Measurements from ENCODE around the gene SP140.
A peak's percentile ranks its signal among the peaks of the same experiment; 100 is the strongest.

Gene SP140

DNA sequence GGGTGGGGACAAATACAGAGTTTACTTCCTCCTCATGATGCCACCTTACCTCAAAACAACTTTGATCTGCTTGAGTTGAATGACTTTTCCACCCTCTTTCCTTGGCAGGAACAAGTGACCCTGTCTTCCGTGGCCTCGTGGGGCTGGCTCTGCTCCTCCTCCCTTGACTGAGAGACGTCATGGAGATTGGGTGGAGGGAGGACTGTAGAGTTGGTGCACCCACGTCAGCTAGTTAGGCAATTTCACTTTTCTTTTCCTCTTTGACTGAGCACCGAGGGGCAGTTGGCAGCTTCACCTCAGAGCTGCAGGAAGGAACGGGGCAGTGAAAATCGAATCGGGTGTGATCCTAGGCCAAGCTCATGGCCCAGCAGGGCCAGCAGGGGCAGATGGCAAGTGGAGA, at the start of gene SP140:
TSS of gene SP140 (plus strand) at position 251 of the 400 bp plus-strand sequence. CDS start at position 360, 109 bp downstream.
- Histone ChIP-seq H3K27me3 (ENCODE audit: control insufficient read depth in 1 of 2, insufficient read depth in 2 of 2, low read length in 2 of 2) (no peaks in the 10 kb centered on the region), H3K4me1 (ENCODE audit: control insufficient read depth in 1 of 2, insufficient read depth in 2 of 2, low read length in 2 of 2) (peaks cover 6 to 11% of the 10 kb centered on the region in 2 donors), H3K9ac (ENCODE audit: low read depth in 1 of 2, low read length in 2 of 2) (peak within 1 kb of the TSS; percentile 48 to 50), H3K27ac (ENCODE audit: low read depth, low read length) (peak within 1 kb of the TSS; percentile 39), H3K9me3 (ENCODE audit: control insufficient read depth in 1 of 2, low read length in 2 of 2) (no peaks in the 10 kb centered on the region), H3K36me3 (ENCODE audit: control insufficient read depth in 1 of 2, insufficient read depth in 2 of 2, low read length in 2 of 2) (no peaks in the 10 kb centered on the region), H3K4me3 (ENCODE audit: low read depth in 1 of 2, low read length in 2 of 2) (peak within 1 kb of the TSS; percentile 36 to 70)

DNA sequence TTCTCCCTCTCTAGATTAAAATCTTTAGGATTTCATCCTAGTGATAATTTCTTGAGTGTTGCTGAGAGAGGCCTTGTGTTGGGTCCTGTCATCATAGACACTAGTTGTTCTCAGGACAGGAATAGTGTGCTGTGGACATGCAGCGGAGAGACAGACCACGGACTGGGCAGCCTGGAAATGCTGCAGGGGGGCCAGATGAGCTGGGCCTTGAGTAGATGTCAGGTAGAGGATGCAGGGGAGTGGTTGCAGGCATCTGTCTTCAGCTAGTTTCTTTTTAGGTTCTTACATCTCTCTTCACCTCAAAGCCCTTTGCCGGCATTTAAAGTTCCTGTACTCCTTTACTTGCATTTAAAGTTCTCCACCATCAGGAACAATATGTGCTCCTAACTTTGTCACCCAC, 48.5 kb upstream of the SP140 start:
- Histone ChIP-seq H3K4me1 (ENCODE audit: control insufficient read depth in 1 of 2, insufficient read depth in 2 of 2, low read length in 2 of 2) (no peaks in the 10 kb centered on the region), H3K36me3 (ENCODE audit: control insufficient read depth in 1 of 2, insufficient read depth in 2 of 2, low read length in 2 of 2) (peaks cover 33 to 50% of the 10 kb centered on the region in 2 donors), H3K27me3 (ENCODE audit: control insufficient read depth in 1 of 2, insufficient read depth in 2 of 2, low read length in 2 of 2) (no peaks in the 10 kb centered on the region), H3K27ac (ENCODE audit: low read depth, low read length) (no peak overlapping the region), H3K9me3 (ENCODE audit: control insufficient read depth in 1 of 2, low read length in 2 of 2) (no peaks in the 10 kb centered on the region), H3K4me3 (ENCODE audit: low read depth in 1 of 2, low read length in 2 of 2) (no peak overlapping the region), H3K9ac (ENCODE audit: low read depth in 1 of 2, low read length in 2 of 2) (no peak overlapping the region)

DNA sequence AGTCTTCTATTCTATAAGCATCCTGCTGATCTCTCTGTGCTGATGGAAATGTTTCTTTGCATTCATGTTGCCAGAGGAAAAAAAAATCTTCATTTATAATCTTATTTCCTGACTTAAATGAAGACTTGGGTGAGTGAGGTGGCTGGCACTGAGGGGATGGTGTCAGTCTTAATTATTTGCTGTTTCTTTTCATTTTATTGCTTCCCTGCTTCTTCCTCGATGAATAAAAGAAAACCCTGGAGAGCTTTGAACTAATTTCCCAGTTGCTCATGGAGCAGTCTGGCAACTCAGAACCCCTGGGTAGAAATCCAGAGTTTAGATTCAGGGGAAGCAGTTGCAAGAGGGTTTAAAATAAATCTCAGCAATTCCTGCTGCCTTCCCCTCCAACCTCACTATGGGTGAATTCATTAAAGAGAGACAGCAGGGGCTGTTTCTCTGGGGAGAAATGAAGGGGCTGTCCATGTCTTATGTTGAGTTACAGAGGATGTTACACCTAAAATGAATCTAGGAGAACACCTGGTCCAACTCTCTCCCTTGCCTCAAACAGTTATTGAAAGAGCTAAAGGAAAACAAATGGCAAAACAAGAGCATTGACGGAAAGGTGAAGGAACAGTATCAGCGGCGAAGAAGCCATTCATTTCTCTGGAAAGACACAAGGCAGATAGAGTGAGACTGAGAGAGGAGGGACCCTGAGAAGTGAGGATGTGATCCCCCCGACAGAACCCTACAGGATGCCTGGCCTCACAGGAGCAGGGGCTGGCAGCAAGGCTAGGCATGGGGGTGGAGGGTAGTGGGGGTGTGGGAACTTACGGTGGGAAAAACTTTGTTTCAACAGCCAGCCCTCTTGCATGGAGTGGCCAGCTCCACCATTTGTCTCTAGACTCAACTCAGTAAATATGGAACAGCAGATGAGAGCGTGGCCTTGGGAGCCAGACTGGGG, 46.7 kb upstream of the SP140 start:
- H3K4me1 ChIP-seq (ENCODE audit: control insufficient read depth in 1 of 2, insufficient read depth in 2 of 2, low read length in 2 of 2) = no peaks in the 10 kb centered on the region
- H3K9me3 ChIP-seq (ENCODE audit: control insufficient read depth in 1 of 2, low read length in 2 of 2) = no peaks in the 10 kb centered on the region
- no peak overlapping the region for H3K4me3 ChIP-seq (ENCODE audit: low read depth in 1 of 2, low read length in 2 of 2)
- H3K36me3 ChIP-seq (ENCODE audit: control insufficient read depth in 1 of 2, insufficient read depth in 2 of 2, low read length in 2 of 2) = peaks cover 37 to 59% of the 10 kb centered on the region in 2 donors
- no peak overlapping the region for H3K27ac ChIP-seq (ENCODE audit: low read depth, low read length)
- no peaks in the 10 kb centered on the region for H3K27me3 ChIP-seq (ENCODE audit: control insufficient read depth in 1 of 2, insufficient read depth in 2 of 2, low read length in 2 of 2)
- H3K9ac ChIP-seq (ENCODE audit: low read depth in 1 of 2, low read length in 2 of 2) = no peak overlapping the region

DNA sequence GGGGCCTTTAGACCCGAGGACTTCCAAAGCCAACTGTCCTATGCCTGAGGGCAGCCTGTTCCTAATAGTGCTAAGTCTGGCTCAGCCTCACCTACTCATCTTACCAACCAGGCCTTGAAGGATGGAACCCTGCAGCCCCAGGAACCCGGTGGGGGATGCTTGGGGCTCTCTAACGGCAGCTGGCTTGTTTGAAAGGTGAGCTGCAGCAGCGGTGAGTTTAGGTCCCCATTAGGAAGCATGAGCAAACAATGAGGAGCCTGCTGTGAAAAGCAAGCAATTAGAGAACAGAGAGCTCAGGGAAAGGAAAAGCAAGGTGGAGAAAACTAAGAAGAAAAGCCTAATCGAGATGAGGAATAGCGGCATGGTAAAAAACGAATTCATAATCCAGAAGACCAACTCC, 45.6 kb upstream of the SP140 start:
- peaks cover 37 to 60% of the 10 kb centered on the region in 2 donors for H3K36me3 ChIP-seq (ENCODE audit: control insufficient read depth in 1 of 2, insufficient read depth in 2 of 2, low read length in 2 of 2)
- H3K27ac ChIP-seq (ENCODE audit: low read depth, low read length) = no peak overlapping the region
- H3K9ac ChIP-seq (ENCODE audit: low read depth in 1 of 2, low read length in 2 of 2) = no peak overlapping the region
- H3K27me3 ChIP-seq (ENCODE audit: control insufficient read depth in 1 of 2, insufficient read depth in 2 of 2, low read length in 2 of 2) = no peaks in the 10 kb centered on the region
- H3K4me3 ChIP-seq (ENCODE audit: low read depth in 1 of 2, low read length in 2 of 2) = no peak overlapping the region
- no peaks in the 10 kb centered on the region for H3K4me1 ChIP-seq (ENCODE audit: control insufficient read depth in 1 of 2, insufficient read depth in 2 of 2, low read length in 2 of 2)
- no peaks in the 10 kb centered on the region for H3K9me3 ChIP-seq (ENCODE audit: control insufficient read depth in 1 of 2, low read length in 2 of 2)

DNA sequence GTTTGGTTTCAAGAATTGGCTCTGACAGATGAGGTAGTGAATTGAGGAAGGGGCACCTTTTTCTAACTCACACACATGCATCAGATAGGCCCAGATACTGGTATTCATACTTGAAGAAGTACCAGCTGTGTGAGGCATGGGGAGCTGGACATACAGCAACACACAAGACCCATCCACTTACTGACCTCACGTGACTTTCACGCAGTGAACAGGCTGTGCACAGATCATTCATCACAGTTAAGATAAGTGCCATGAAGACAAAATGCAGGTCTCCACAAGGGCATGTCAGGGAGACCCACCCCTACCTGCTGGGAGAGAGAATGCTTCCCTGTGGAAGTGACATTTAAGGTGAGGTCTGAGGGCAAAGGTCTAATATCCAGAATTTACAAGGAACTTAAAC, 44.3 kb upstream of the SP140 start:
- Histone ChIP-seq H3K27me3 (ENCODE audit: control insufficient read depth in 1 of 2, insufficient read depth in 2 of 2, low read length in 2 of 2) (no peaks in the 10 kb centered on the region), H3K27ac (ENCODE audit: low read depth, low read length) (no peak overlapping the region), H3K4me1 (ENCODE audit: control insufficient read depth in 1 of 2, insufficient read depth in 2 of 2, low read length in 2 of 2) (no peaks in the 10 kb centered on the region), H3K9me3 (ENCODE audit: control insufficient read depth in 1 of 2, low read length in 2 of 2) (no peaks in the 10 kb centered on the region), H3K4me3 (ENCODE audit: low read depth in 1 of 2, low read length in 2 of 2) (no peak overlapping the region), H3K36me3 (ENCODE audit: control insufficient read depth in 1 of 2, insufficient read depth in 2 of 2, low read length in 2 of 2) (peaks cover 37 to 57% of the 10 kb centered on the region in 2 donors), H3K9ac (ENCODE audit: low read depth in 1 of 2, low read length in 2 of 2) (no peak overlapping the region)

DNA sequence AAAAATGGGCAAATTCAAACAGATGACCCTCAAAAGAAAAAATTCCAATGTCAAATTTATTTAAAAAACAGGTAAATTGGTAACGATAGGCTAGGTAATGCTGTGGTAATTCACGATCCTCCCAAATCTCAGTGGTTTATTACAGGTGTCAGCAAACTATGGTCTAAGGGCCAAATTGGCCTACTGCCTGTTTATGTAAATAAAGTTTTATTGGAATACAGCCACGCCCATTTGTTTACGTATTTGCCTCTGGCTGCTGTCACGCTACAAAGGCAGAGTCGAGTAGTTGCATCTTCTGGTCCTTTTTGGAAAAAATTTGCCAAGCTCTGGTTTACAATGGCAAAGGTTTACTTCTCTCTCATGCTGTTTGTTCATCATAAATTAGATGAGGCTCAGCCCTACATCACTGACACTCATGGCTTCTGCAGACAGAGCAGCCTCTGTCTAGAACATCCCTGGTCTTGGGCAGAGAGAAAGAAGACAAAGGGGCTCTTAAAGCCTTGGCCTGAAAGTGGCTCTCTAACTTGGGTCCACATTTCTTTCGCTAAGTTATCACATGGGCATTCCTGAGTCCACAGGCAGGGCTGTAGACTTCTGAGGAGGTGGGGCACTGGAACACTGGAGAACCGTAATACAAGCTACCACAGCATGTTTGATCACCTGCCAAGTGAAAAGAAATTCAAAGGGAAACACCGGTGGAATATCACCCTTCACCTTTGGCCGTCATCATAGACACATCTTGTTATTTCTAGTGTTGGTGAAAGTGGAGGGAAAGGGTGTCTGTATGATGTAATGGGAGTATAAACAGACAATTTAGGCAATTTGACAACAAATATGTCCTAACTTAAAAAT, 40.6 kb upstream of the SP140 start:
- Histone ChIP-seq H3K27ac (ENCODE audit: low read depth, low read length) (no peak overlapping the region), H3K36me3 (ENCODE audit: control insufficient read depth in 1 of 2, insufficient read depth in 2 of 2, low read length in 2 of 2) (peaks cover 13 to 26% of the 10 kb centered on the region in 2 donors), H3K4me1 (ENCODE audit: control insufficient read depth in 1 of 2, insufficient read depth in 2 of 2, low read length in 2 of 2) (no peaks in the 10 kb centered on the region)

DNA sequence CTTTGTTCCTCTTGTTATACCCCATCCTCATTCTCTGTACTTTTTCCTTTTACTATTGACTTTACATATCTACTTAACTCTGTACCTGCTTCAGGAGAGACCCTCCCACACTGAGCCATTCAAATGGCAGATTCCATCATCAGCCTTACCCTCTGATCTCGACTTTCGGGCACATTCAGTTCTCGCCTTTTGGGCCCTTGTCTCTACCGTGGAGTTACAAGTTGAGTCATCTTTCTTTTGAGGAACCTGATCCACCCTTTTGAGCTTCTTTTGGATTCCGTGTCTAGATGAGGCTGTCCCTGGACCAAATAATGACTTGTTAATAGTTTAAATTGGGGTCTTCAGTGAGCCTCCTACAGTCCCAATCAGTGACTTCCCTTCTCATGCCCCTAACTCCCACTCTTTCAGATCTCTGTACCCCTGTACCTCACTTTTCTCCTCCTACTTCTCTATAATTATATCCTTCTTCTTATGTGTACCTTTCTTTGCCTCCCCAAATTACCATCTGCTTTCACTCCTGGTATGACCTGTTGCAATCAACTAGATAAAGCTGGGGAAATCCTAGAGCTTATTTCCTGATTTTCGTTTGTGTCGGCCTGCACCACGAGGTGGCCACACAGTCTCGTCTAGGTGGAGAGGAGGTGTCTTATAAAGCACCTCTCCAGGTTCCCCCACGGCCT, 23.0 kb upstream of the SP140 start:
- Histone ChIP-seq H3K27ac (ENCODE audit: low read depth, low read length) (no peak overlapping the region), H3K4me1 (ENCODE audit: control insufficient read depth in 1 of 2, insufficient read depth in 2 of 2, low read length in 2 of 2) (no peaks in the 10 kb centered on the region), H3K4me3 (ENCODE audit: low read depth in 1 of 2, low read length in 2 of 2) (no peak overlapping the region), H3K9ac (ENCODE audit: low read depth in 1 of 2, low read length in 2 of 2) (no peak overlapping the region), H3K9me3 (ENCODE audit: control insufficient read depth in 1 of 2, low read length in 2 of 2) (no peaks in the 10 kb centered on the region), H3K36me3 (ENCODE audit: control insufficient read depth in 1 of 2, insufficient read depth in 2 of 2, low read length in 2 of 2) (peaks cover 44 to 51% of the 10 kb centered on the region in 2 donors), H3K27me3 (ENCODE audit: control insufficient read depth in 1 of 2, insufficient read depth in 2 of 2, low read length in 2 of 2) (no peaks in the 10 kb centered on the region)

More for the DNA sequence above, 40.6 kb upstream of the SP140 start:
- no peak overlapping the region for H3K9ac ChIP-seq (ENCODE audit: low read depth in 1 of 2, low read length in 2 of 2)
- no peaks in the 10 kb centered on the region for H3K27me3 ChIP-seq (ENCODE audit: control insufficient read depth in 1 of 2, insufficient read depth in 2 of 2, low read length in 2 of 2)
- no peaks in the 10 kb centered on the region for H3K9me3 ChIP-seq (ENCODE audit: control insufficient read depth in 1 of 2, low read length in 2 of 2)
- no peak overlapping the region for H3K4me3 ChIP-seq (ENCODE audit: low read depth in 1 of 2, low read length in 2 of 2)

DNA sequence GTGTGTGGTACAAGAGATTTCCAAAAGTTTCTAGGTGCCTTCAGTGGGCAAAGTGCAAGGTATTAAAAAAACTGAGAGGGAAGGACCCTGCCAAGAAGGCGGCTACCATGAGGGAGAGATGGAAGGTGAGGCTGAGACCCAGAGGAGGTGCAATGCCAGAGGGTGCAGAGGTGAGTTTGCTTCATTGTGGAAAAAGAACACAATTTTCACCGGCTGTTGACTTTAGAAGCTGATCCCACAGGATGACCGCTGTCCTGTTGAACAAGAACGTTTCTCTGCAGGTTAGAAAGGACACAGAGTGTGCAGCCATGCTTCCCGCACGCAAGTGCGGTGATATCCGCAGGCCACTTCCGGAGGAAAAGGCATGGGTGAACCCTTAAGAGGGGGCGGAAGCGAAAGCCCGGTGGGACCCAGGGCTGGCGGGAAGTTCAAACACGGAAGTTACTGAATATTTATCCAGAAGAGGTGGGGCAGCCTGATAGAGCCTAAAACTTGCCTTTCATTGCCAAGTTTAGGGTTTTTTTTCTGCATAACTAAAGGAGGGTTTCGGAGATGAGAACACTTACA, 22.3 kb upstream of the SP140 start:
- no peaks in the 10 kb centered on the region for H3K4me1 ChIP-seq (ENCODE audit: control insufficient read depth in 1 of 2, insufficient read depth in 2 of 2, low read length in 2 of 2)
- H3K4me3 ChIP-seq (ENCODE audit: low read depth in 1 of 2, low read length in 2 of 2) = no peak overlapping the region
- no peak overlapping the region for H3K27ac ChIP-seq (ENCODE audit: low read depth, low read length)

DNA sequence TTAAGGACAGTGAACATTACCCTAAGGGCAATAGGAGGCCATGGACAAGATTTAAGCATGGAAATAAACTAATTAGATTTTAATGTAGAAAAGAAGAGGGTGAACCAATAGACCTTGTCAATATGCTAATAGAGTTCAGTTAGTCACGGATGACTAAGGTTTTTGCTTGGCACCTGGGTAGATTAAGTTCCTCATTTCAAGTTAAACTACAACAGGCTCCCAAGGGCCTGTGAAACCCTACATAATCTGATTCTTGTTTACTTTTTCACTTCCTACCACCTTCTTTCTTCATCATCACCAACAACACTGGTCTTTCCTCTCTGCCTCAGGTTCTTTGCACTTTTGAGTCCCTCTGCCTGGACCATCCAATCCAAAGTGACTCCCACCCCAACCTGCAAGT, 20.5 kb upstream of the SP140 start:
- H3K27ac ChIP-seq (ENCODE audit: low read depth, low read length) = no peak overlapping the region
- no peaks in the 10 kb centered on the region for H3K4me1 ChIP-seq (ENCODE audit: control insufficient read depth in 1 of 2, insufficient read depth in 2 of 2, low read length in 2 of 2)
- peaks cover 55 to 58% of the 10 kb centered on the region in 2 donors for H3K36me3 ChIP-seq (ENCODE audit: control insufficient read depth in 1 of 2, insufficient read depth in 2 of 2, low read length in 2 of 2)
- no peaks in the 10 kb centered on the region for H3K27me3 ChIP-seq (ENCODE audit: control insufficient read depth in 1 of 2, insufficient read depth in 2 of 2, low read length in 2 of 2)
- H3K4me3 ChIP-seq (ENCODE audit: low read depth in 1 of 2, low read length in 2 of 2) = no peak overlapping the region
- H3K9me3 ChIP-seq (ENCODE audit: control insufficient read depth in 1 of 2, low read length in 2 of 2) = no peaks in the 10 kb centered on the region
- no peak overlapping the region for H3K9ac ChIP-seq (ENCODE audit: low read depth in 1 of 2, low read length in 2 of 2)

More for the DNA sequence above, 22.3 kb upstream of the SP140 start:
- Histone ChIP-seq H3K36me3 (ENCODE audit: control insufficient read depth in 1 of 2, insufficient read depth in 2 of 2, low read length in 2 of 2) (peaks cover 47 to 52% of the 10 kb centered on the region in 2 donors), H3K9me3 (ENCODE audit: control insufficient read depth in 1 of 2, low read length in 2 of 2) (no peaks in the 10 kb centered on the region), H3K9ac (ENCODE audit: low read depth in 1 of 2, low read length in 2 of 2) (no peak overlapping the region), H3K27me3 (ENCODE audit: control insufficient read depth in 1 of 2, insufficient read depth in 2 of 2, low read length in 2 of 2) (no peaks in the 10 kb centered on the region)

Measured in duodenal mucosa (tissue), 2 donors.